D721Med (cell line): Measurements from ENCODE around the gene PRSS53.

Source experiments
- DNase-seq: peaks from one replicate; pipeline ENCODE4 v3.0.0; 2011; ENCODE audit warnings: low spot score; ENCODE audit not compliant: insufficient read length
- FAIRE-seq: peaks from 2 replicates; lab custom pipeline; 2011; peaks lifted over from hg19 to GRCh38; lab: Jason Lieb, UNC
- CTCF ChIP-seq: IDR thresholded peaks from 2 replicates; pipeline ENCODE4 v1.5.1; 2012; ENCODE audit warnings: mild to moderate bottlenecking, control low read depth; ENCODE audit not compliant: insufficient read depth; ENCODE audit errors: missing control alignments

PRSS53 gene

DNA sequence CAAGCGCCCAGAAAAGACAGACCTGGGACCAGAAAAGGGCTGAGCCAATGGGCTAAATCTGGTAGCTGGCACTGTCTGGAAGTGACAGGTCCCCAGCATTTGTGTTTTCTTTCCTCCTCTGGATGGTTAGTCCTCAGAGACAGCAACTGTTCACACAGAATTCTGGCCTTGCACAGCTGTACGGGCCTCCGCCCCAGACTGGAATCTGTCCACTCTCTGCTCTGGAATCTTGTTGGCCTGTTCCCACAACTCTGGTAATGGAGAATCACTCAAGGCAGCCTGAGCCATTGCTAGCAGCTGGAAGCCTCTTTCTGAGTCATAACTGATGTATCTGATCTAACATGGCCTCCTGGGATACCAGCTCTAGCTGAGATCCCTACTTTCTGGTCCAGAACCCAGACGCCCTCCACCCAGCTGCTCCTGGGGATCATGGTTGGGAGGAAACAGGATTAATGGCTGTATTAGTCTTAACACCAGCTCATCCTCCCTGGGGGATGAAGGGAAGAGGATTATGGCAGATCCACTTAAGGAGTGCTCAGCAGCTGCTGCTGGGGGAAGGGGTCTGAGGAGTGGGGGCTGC, 23.8 kb downstream of the PRSS53 start:
- TF ChIP-seq CTCF = no peak
- DNase-seq = peak; percentile 100
- FAIRE-seq = peak; percentile 77

DNA sequence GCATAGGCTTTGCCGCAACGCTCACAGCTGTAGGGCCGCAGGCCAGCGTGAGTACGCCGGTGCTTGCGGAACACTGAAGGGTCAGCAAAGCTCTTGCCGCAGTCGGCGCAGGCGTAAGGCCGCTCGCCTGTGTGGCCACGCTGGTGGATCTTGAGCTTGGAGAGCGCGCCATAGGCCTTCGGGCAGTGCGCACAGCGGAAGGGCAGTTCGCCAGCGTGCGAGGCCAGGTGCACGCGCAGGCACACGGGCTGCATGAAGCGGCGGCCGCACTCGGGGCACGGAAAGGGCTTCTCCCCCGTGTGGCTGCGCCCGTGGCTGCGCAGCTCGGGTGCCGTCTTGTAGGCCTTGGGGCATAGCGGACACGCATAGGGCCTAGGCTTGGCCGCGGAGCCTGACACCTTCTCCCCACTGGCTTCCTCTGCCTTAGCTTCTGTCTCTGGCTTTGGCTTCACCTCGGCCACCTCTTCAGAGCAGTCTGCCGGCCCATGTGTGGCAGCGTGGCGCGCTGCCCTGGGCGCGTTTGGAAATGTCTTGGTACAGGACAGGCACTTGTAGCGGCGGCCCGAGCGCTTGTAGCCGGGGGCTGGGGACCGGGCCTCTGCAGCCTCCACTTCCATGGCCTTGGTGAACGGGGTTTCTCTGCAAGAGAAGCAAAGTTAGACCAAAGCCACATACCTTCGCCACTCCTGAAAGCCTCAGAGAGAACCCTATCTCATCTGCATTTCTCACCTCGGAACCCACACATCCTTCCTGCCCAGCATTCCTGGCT, 24.7 kb downstream of the PRSS53 start:
- TF ChIP-seq CTCF = no peak
- FAIRE-seq (no peak), DNase-seq (no peak)

- DNase-seq (no peak), FAIRE-seq (no peak)
- TF ChIP-seq CTCF = no peak
Measured at GRCh38 chr16:31063495-31063842, 25.3 kb downstream of the PRSS53 start.

DNA sequence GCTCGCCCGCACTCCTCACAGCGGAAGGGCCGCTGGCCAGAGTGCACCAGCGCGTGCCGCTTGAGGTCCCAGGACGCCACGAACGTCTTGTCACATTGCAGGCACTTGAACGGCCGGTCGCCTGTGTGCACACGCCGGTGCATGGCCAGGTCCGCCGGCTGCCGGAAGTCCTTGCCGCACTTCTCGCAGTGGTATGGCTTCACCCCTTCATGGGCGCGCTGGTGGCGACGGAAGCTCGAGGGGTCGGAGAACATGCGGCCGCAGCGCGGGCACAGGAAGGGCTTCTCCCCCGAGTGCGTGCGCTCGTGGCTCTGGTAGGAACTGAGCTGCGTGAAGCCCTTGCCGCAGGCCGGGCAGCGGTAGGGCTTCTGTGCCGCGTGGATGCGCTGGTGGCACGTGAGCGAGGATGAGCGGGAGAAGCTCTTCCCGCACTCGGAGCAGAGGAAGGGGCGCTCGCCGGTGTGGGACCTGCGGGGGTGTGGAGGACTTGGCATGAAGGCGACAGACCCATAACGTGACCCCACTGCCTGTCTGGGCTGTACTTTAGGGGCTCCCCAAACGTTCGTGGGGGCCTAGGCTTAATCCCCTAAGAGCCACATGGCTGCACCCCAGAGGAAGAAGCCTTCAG, 26.8 kb downstream of the PRSS53 start:
- no peak for FAIRE-seq
- TF ChIP-seq CTCF = no peak
- no peak for DNase-seq

GRCh38 chr16:31061126-31061812, 27.5 kb downstream of the PRSS53 start:
- no peak for TF ChIP-seq CTCF
- DNase-seq (no peak), FAIRE-seq (no peak)

DNA sequence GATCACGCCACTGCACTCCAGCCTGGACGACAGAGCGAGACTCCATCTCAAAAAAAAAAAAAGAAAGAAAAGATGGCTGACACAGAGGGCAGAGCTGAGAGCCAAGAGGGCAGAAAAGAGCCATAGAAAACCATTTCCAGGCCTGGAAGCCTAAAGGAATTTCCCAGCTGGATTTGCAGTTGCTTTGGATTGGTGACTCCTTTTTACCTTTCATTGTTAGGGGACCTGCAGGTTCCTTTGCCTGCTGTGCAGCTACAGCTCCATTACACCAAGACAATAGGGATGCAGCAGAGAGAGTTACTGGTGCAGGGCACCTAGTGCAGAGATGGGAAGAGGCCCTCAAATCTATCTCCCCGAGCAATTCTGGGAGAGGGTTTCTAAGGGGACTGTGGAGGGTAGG, 33.1 kb downstream of the PRSS53 start:
- DNase-seq = no peak
- TF ChIP-seq CTCF = no peak
- FAIRE-seq = no peak
